ENCODE data around the gene MYRFL.
A peak's percentile ranks its signal among the peaks of the same experiment; 100 is the strongest.

The MYRFL gene

GRCh38 chr12:69921831-69922230 is 96.8 kb downstream of the MYRFL start:
- FAIRE-seq (no peak), DNase-seq (ENCODE audit: insufficient read length, low spot score) (no peak)
- no peak for TF ChIP-seq POLR2AphosphoS5 (IDR thresholded peaks at IDR 0.05; ENCODE audit: low read depth, low read length)
- no peak for TF ChIP-seq PAX5 (IDR thresholded peaks at IDR 0.05; ENCODE audit: insufficient read depth, low read length, severe bottlenecking)
- no peak for TF ChIP-seq SPI1 (IDR thresholded peaks at IDR 0.05; ENCODE audit: low read depth, low read length)
- no peak for TF ChIP-seq POLR2A (IDR thresholded peaks at IDR 0.05; ENCODE audit: low read depth, low read length)
- no peak for TF ChIP-seq POU2F2 (IDR thresholded peaks at IDR 0.05; ENCODE audit: low read depth, low read length)
- TF ChIP-seq TAF1 (IDR thresholded peaks at IDR 0.05; ENCODE audit: low read depth, low read length): no peak

DNA sequence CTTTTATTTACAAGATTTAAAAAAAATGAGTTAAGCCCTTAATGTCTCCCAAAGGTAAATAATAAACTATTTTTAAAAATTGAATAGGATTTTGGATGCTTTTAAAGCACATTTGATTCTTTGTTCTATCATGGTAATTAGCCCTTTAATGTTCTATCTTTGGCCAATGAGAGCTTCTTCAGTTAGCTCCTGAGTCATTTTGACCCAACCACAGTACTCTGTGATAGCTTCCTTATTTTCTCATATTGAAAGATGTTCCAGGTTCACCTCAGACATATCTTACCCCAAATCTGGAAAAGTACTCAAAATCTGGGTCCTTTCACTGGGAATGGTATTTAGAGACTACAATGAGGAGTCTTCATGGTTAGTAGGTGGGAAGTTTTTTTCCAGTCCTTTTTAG is 98.0 kb downstream of the MYRFL start:
- TF ChIP-seq POU2F2 (IDR thresholded peaks at IDR 0.05; ENCODE audit: low read depth, low read length) (no peak), SPI1 (IDR thresholded peaks at IDR 0.05; ENCODE audit: low read depth, low read length) (no peak), POLR2AphosphoS5 (IDR thresholded peaks at IDR 0.05; ENCODE audit: low read depth, low read length) (no peak), PAX5 (IDR thresholded peaks at IDR 0.05; ENCODE audit: insufficient read depth, low read length, severe bottlenecking) (no peak), POLR2A (IDR thresholded peaks at IDR 0.05; ENCODE audit: low read depth, low read length) (no peak), TAF1 (IDR thresholded peaks at IDR 0.05; ENCODE audit: low read depth, low read length) (no peak)
- FAIRE-seq: no peak
- no peak for DNase-seq (ENCODE audit: insufficient read length, low spot score)

- DNase-seq (ENCODE audit: insufficient read length, low spot score): no peak
- FAIRE-seq: no peak
- no peak for TF ChIP-seq SPI1 (IDR thresholded peaks at IDR 0.05; ENCODE audit: low read depth, low read length)
- no peak for TF ChIP-seq PAX5 (IDR thresholded peaks at IDR 0.05; ENCODE audit: insufficient read depth, low read length, severe bottlenecking)
- TF ChIP-seq TAF1 (IDR thresholded peaks at IDR 0.05; ENCODE audit: low read depth, low read length): no peak
- no peak for TF ChIP-seq POU2F2 (IDR thresholded peaks at IDR 0.05; ENCODE audit: low read depth, low read length)
- no peak for TF ChIP-seq POLR2AphosphoS5 (IDR thresholded peaks at IDR 0.05; ENCODE audit: low read depth, low read length)
- no peak for TF ChIP-seq POLR2A (IDR thresholded peaks at IDR 0.05; ENCODE audit: low read depth, low read length)
These were observed 100.3 kb downstream of the MYRFL start for GRCh38 chr12:69925291-69925690.

DNA sequence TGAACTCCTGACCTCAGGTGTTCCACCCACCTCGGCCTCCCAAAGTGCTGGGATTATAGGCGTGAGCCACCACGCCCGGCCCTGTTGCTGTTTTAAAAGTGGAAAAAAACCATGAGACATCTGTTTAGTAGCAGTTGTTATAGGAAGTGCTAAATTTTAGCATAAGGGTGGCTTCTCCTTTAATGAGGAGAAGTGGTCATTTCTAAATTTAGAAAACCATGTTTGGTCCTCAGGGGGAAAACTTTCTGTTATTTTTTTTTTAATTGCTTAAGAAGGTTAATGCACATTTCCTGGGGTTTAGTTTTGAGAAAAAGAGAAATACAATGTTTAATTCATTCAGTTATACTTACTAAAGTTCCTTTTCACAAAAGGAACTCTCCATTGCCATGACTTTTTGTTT is 102.1 kb downstream of the MYRFL start:
- TF ChIP-seq TAF1 (IDR thresholded peaks at IDR 0.05; ENCODE audit: low read depth, low read length) (no peak), PAX5 (IDR thresholded peaks at IDR 0.05; ENCODE audit: insufficient read depth, low read length, severe bottlenecking) (no peak), SPI1 (IDR thresholded peaks at IDR 0.05; ENCODE audit: low read depth, low read length) (no peak), POU2F2 (IDR thresholded peaks at IDR 0.05; ENCODE audit: low read depth, low read length) (no peak), POLR2A (IDR thresholded peaks at IDR 0.05; ENCODE audit: low read depth, low read length) (no peak), POLR2AphosphoS5 (IDR thresholded peaks at IDR 0.05; ENCODE audit: low read depth, low read length) (no peak)

GRCh38 chr12:69929125-69929524 is 104.1 kb downstream of the MYRFL start:
- FAIRE-seq (no peak), DNase-seq (ENCODE audit: insufficient read length, low spot score) (no peak)
- no peak for TF ChIP-seq POLR2A (IDR thresholded peaks at IDR 0.05; ENCODE audit: low read depth, low read length)
- TF ChIP-seq PAX5 (IDR thresholded peaks at IDR 0.05; ENCODE audit: insufficient read depth, low read length, severe bottlenecking): no peak
- TF ChIP-seq SPI1 (IDR thresholded peaks at IDR 0.05; ENCODE audit: low read depth, low read length): no peak

More for the DNA sequence above, 102.1 kb downstream of the MYRFL start:
- FAIRE-seq (no peak), DNase-seq (ENCODE audit: insufficient read length, low spot score) (no peak)

- FAIRE-seq (no peak), DNase-seq (ENCODE audit: insufficient read length, low spot score) (no peak)
- TF ChIP-seq POLR2AphosphoS5 (IDR thresholded peaks at IDR 0.05; ENCODE audit: low read depth, low read length) (no peak), PAX5 (IDR thresholded peaks at IDR 0.05; ENCODE audit: insufficient read depth, low read length, severe bottlenecking) (no peak), POLR2A (IDR thresholded peaks at IDR 0.05; ENCODE audit: low read depth, low read length) (no peak), POU2F2 (IDR thresholded peaks at IDR 0.05; ENCODE audit: low read depth, low read length) (no peak), TAF1 (IDR thresholded peaks at IDR 0.05; ENCODE audit: low read depth, low read length) (no peak), SPI1 (IDR thresholded peaks at IDR 0.05; ENCODE audit: low read depth, low read length) (no peak)
These were observed 104.5 kb downstream of the MYRFL start for GRCh38 chr12:69929531-69929930.

DNA sequence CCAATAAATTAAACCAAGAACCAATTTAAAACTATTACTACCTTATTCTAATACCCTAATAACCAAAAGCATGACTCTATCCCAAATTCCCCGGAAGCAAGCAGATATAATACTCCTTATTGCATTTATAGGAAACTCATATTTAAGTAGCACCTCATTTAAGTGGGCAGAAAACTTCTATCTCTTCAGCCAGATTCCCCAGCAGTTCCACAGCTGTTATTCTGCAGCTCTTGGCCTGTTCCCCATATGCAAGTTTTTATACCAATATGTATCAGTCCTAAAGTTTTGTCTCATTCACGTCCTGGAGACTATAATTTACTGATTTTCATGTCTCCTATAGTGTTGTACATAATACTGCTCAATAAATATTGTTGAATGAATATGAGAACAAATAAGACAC is 106.5 kb downstream of the MYRFL start:
- no peak for DNase-seq (ENCODE audit: insufficient read length, low spot score)
- TF ChIP-seq TAF1 (IDR thresholded peaks at IDR 0.05; ENCODE audit: low read depth, low read length): no peak
- no peak for TF ChIP-seq PAX5 (IDR thresholded peaks at IDR 0.05; ENCODE audit: insufficient read depth, low read length, severe bottlenecking)
- TF ChIP-seq SPI1 (IDR thresholded peaks at IDR 0.05; ENCODE audit: low read depth, low read length): no peak
- TF ChIP-seq POU2F2 (IDR thresholded peaks at IDR 0.05; ENCODE audit: low read depth, low read length): no peak
- TF ChIP-seq POLR2AphosphoS5 (IDR thresholded peaks at IDR 0.05; ENCODE audit: low read depth, low read length): no peak
- TF ChIP-seq POLR2A (IDR thresholded peaks at IDR 0.05; ENCODE audit: low read depth, low read length): no peak
- no peak for FAIRE-seq

- DNase-seq (ENCODE audit: insufficient read length, low spot score) (no peak), FAIRE-seq (no peak)
- TF ChIP-seq POLR2A (IDR thresholded peaks at IDR 0.05; ENCODE audit: low read depth, low read length): no peak
- no peak for TF ChIP-seq SPI1 (IDR thresholded peaks at IDR 0.05; ENCODE audit: low read depth, low read length)
- no peak for TF ChIP-seq PAX5 (IDR thresholded peaks at IDR 0.05; ENCODE audit: insufficient read depth, low read length, severe bottlenecking)
- no peak for TF ChIP-seq POU2F2 (IDR thresholded peaks at IDR 0.05; ENCODE audit: low read depth, low read length)
- TF ChIP-seq TAF1 (IDR thresholded peaks at IDR 0.05; ENCODE audit: low read depth, low read length): no peak
These were observed 107.1 kb downstream of the MYRFL start for GRCh38 chr12:69932154-69932553.

GRCh38 chr12:69932676-69933552 is 107.9 kb downstream of the MYRFL start:
- DNase-seq (ENCODE audit: insufficient read length, low spot score) (peak; percentile 13), FAIRE-seq (peak; percentile 74)
- peak; percentile 97 for TF ChIP-seq POU2F2 (IDR thresholded peaks at IDR 0.05; ENCODE audit: low read depth, low read length)
- no peak for TF ChIP-seq TAF1 (IDR thresholded peaks at IDR 0.05; ENCODE audit: low read depth, low read length)

DNA sequence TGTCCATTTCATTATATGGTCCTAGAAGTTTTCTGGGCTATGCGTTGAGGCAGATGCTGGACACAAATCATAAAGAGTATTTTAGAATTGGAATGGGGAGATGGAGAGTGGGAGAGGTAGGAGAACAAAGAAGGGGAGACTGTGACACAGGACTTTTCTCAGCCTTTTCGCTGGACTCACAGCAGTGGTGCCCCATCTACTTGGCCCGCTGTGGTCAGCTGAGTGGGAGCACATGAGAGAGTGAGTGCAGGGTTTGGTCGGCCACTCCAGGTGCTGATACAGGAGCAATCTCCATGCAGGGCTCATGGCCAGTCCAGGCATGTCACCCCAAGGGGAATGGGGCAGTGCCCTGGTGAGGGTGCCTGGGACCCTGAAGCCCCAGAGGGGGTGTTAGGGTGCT is 109.0 kb downstream of the MYRFL start:
- DNase-seq (ENCODE audit: insufficient read length, low spot score) (no peak), FAIRE-seq (no peak)
- TF ChIP-seq POLR2AphosphoS5 (IDR thresholded peaks at IDR 0.05; ENCODE audit: low read depth, low read length): no peak

Data from GM12891 (cell line).